Neural crest cell (in vitro differentiated cells): ENCODE measurements around the gene DSN1. TPM values are rescaled to one million over a fixed set of nuclear protein-coding genes. Genes with fewer than 3 reads are reported as not detected.
A peak's percentile ranks its signal among the peaks of the same experiment; 100 is the strongest.

Experiments
- DNase-seq: peaks from one replicate; pipeline ENCODE4 v3.0.0; 2021; ENCODE audit warnings: low read depth, mixed read lengths, low spot score
- H3K27ac Mint-ChIP-seq: one replicate; pipeline ENCODE4 v1.8.0; 2021; ENCODE audit warnings: mild to moderate bottlenecking, mixed read lengths; ENCODE audit not compliant: unreplicated experiment
- H3K27me3 Mint-ChIP-seq: 2 replicates; pipeline ENCODE4 v1.8.0; 2021; ENCODE audit warnings: low read depth, mild to moderate bottlenecking, mixed read lengths
- H3K36me3 Mint-ChIP-seq: 2 replicates; pipeline ENCODE4 v1.8.0; 2021; ENCODE audit warnings: low read depth, mild to moderate bottlenecking, mixed read lengths
- H3K4me1 Mint-ChIP-seq: 2 replicates; pipeline ENCODE4 v1.8.0; 2021; ENCODE audit warnings: mixed read lengths
- H3K4me3 Mint-ChIP-seq: one replicate; pipeline ENCODE4 v1.8.0; 2021; ENCODE audit warnings: mild to moderate bottlenecking, mixed read lengths
- H3K9me3 Mint-ChIP-seq: 2 replicates; pipeline ENCODE4 v1.8.0; 2021; ENCODE audit warnings: mixed read lengths
- CTCF ChIP-seq: fragments of 200-600 bp; sonication (generic); conservative IDR thresholded peaks from 2 replicates; pipeline ENCODE4 v1.5.0; 2021; ENCODE audit warnings: antibody characterized with exemption, mild to moderate bottlenecking
- total RNA-seq: library from RNA; stranded (reverse); gene quantifications from 2 replicates; pipeline ENCODE4 v1.2.1, GENCODE V29; 2021

Gene DSN1
- total RNA-seq, 1 donor from 2014 or later, result 30.6 TPM

GRCh38 chr20:36812594-36813463 is 39.3 kb upstream of the DSN1 start:
- TF ChIP-seq CTCF, result no peak
- DNase-seq, result no peak
- Mint-ChIP-seq H3K9me3 (no peaks in the 10 kb centered on the region), H3K27me3 (no peaks in the 10 kb centered on the region), H3K4me3 (no peak overlapping the region), H3K27ac (no peak overlapping the region), H3K36me3 (peaks cover 25% of the 10 kb centered on the region), H3K4me1 (peaks cover 8% of the 10 kb centered on the region)

GRCh38 chr20:36808317-36809257 is 35.0 kb upstream of the DSN1 start:
- peaks cover under 1% of the 10 kb centered on the region for H3K4me1 Mint-ChIP-seq
- no peaks in the 10 kb centered on the region for H3K9me3 Mint-ChIP-seq
- H3K36me3 Mint-ChIP-seq, result peaks cover 20% of the 10 kb centered on the region
- peak; percentile 72 for TF ChIP-seq CTCF
- H3K27me3 Mint-ChIP-seq, result no peaks in the 10 kb centered on the region
- peak; percentile 67 for DNase-seq
- H3K27ac Mint-ChIP-seq, result peak overlapping the region; percentile 12
- no peak overlapping the region for H3K4me3 Mint-ChIP-seq

GRCh38 chr20:36806049-36806448 is 32.5 kb upstream of the DSN1 start:
- H3K27me3 Mint-ChIP-seq, result no peaks in the 10 kb centered on the region
- no peak for DNase-seq
- H3K4me3 Mint-ChIP-seq, result no peak overlapping the region
- no peak overlapping the region for H3K27ac Mint-ChIP-seq
- H3K36me3 Mint-ChIP-seq, result peaks cover 26% of the 10 kb centered on the region
- TF ChIP-seq CTCF, result no peak
- no peaks in the 10 kb centered on the region for H3K4me1 Mint-ChIP-seq
- H3K9me3 Mint-ChIP-seq, result no peaks in the 10 kb centered on the region

- DNase-seq, result no peak
- Mint-ChIP-seq H3K4me3 (no peak overlapping the region), H3K27ac (peak overlapping the region; percentile 81), H3K36me3 (peaks cover 26% of the 10 kb centered on the region), H3K4me1 (no peaks in the 10 kb centered on the region), H3K27me3 (no peaks in the 10 kb centered on the region), H3K9me3 (no peaks in the 10 kb centered on the region)
- no peak for TF ChIP-seq CTCF
Observed at GRCh38 chr20:36805396-36805795, 31.8 kb upstream of the DSN1 start.

GRCh38 chr20:36804425-36804824 is 30.9 kb upstream of the DSN1 start:
- no peak for DNase-seq
- no peaks in the 10 kb centered on the region for H3K27me3 Mint-ChIP-seq
- H3K4me1 Mint-ChIP-seq, result no peaks in the 10 kb centered on the region
- peaks cover 23% of the 10 kb centered on the region for H3K36me3 Mint-ChIP-seq
- TF ChIP-seq CTCF, result no peak
- no peaks in the 10 kb centered on the region for H3K9me3 Mint-ChIP-seq
- H3K27ac Mint-ChIP-seq, result no peak overlapping the region
- H3K4me3 Mint-ChIP-seq, result no peak overlapping the region
